Activated CD8-positive, alpha-beta T cell treated with anti-CD3 and anti-CD28 coated beads for 36 hours (primary cell): ENCODE measurements around the gene DTX3. TPM values are rescaled to one million over a fixed set of nuclear protein-coding genes. Genes with fewer than 3 reads are reported as not detected.
A peak's percentile ranks its signal among the peaks of the same experiment; 100 is the strongest.

ENCODE experiments used
- ATAC-seq: fragments of 200-7000 bp; cut with Tn5 transposase; one replicate; pipeline ENCODE4 v1.10.0; 2021; ENCODE audit warnings: mild to moderate bottlenecking, moderate library complexity
- CTCF ChIA-PET: fragments of 350-600 bp; sonication (Branson Sonifier 250); formaldehyde crosslinking; loops from one replicate; lab custom pipeline; 2021; ENCODE audit warnings: antibody characterized with exemption; lab: Charles Lee
- POLR2A ChIA-PET: fragments of 350-600 bp; sonication (Branson Sonifier 250); formaldehyde crosslinking; loops from one replicate; lab custom pipeline; 2021; ENCODE audit warnings: antibody characterized with exemption; lab: Charles Lee
- DNase-seq: peaks from one replicate; pipeline ENCODE4 v3.0.0-alpha.2; 2020
- H3K27ac Mint-ChIP-seq: one replicate; pipeline ENCODE4 v1.8.0; 2021; ENCODE audit warnings: mild to moderate bottlenecking, mixed read lengths
- H3K27me3 Mint-ChIP-seq: one replicate; pipeline ENCODE4 v1.8.0; 2021; ENCODE audit warnings: mixed read lengths
- H3K36me3 Mint-ChIP-seq: one replicate; pipeline ENCODE4 v1.8.0; 2021; ENCODE audit warnings: low read depth, mixed read lengths
- H3K4me1 Mint-ChIP-seq: one replicate; pipeline ENCODE4 v1.8.0; 2021; ENCODE audit warnings: low read depth, mixed read lengths
- H3K4me3 Mint-ChIP-seq: one replicate; pipeline ENCODE4 v1.8.0; 2021; ENCODE audit warnings: mild to moderate bottlenecking, moderate library complexity, mixed read lengths
- H3K9me3 Mint-ChIP-seq: one replicate; pipeline ENCODE4 v1.8.0; 2021; ENCODE audit warnings: mixed read lengths
- CTCF ChIP-seq: fragments of 200-600 bp; IDR thresholded peaks from one replicate; pipeline ENCODE4 v1.8.0; 2022; ENCODE audit warnings: antibody characterized with exemption, mild to moderate bottlenecking
- intact Hi-C: fragments of 100-400 bp; cut with micrococcal nuclease; formaldehyde crosslinking; loops from one replicate; pipeline ENCODE4 v1.10.0; 2022
- total RNA-seq, 2 experiments: library from RNA; stranded (reverse); gene quantifications; one replicate each; pipeline ENCODE4 v1.2.3, GENCODE V29; 2021

The DTX3 gene
- total RNA-seq, 2 experiments from 2014 or later, result 13.7 to 15.1 TPM

GRCh38 chr12:57604992-57605810 lies 577 bp downstream of the DTX3 start:
- no peak for TF ChIP-seq CTCF
- peaks cover 13% of the 10 kb centered on the region for H3K36me3 Mint-ChIP-seq
- H3K4me1 Mint-ChIP-seq, result peaks cover 25% of the 10 kb centered on the region
- H3K27ac Mint-ChIP-seq, result peak overlapping the region; percentile 80
- CTCF ChIA-PET, result interaction anchor here (1.1 to 2.2 kb wide), 6 partner anchors 12 to 146 kb away, joined by 3 to 12 read pairs (median 4); partner anchors contain the start of gene GLI1
- peak overlapping the region; percentile 74 for H3K4me3 Mint-ChIP-seq
- no peaks in the 10 kb centered on the region for H3K9me3 Mint-ChIP-seq
- POLR2A ChIA-PET, result interaction anchor here (1.3 to 4.4 kb wide), 3 partner anchors 10 to 22 kb away, joined by 4 to 27 read pairs (median 11); partner anchors contain the start of gene PIP4K2C
- ATAC-seq (peak; percentile 57), DNase-seq (peak; percentile 17)
- intact Hi-C loops, result no loop called here
- H3K27me3 Mint-ChIP-seq, result no peaks in the 10 kb centered on the region

DNA sequence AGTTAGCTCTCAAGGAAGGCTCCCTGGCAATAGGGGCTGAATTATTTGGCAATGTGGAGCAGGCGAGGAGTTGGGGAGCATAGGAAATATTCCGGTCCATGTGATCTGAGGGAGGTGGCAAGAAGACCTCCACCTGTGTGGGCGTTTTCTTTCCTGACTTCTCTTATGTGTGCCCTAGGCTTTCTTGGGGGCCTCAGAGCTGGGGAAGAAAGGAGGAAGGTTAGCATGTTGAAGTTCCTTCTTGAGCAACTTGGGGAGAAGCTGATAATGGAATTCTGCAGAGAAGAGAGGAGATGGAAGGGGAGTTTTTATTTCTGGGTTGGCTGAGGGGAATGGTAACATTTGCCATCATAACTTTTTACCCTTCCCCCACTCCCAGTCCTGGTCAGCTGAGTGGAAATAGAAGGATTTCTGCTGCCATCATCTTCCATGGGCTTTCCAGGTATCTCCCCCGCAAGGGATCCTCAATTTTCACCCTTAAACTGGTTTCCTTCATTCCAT lies 1.2 kb downstream of the DTX3 start:
- no peak overlapping the region for H3K27ac Mint-ChIP-seq
- DNase-seq (no peak), ATAC-seq (no peak)
- H3K4me3 Mint-ChIP-seq, result peak overlapping the region; percentile 74
- H3K4me1 Mint-ChIP-seq, result peaks cover 31% of the 10 kb centered on the region
- no peaks in the 10 kb centered on the region for H3K9me3 Mint-ChIP-seq
- intact Hi-C loops, result no loop called here
- peaks cover 11% of the 10 kb centered on the region for H3K36me3 Mint-ChIP-seq
- POLR2A ChIA-PET, result interaction anchor here (1.3 to 4.4 kb wide), 3 partner anchors 9 to 23 kb away, joined by 4 to 27 read pairs (median 11); partner anchors contain the start of gene PIP4K2C
- peaks cover 2% of the 10 kb centered on the region for H3K27me3 Mint-ChIP-seq
- TF ChIP-seq CTCF, result no peak
- CTCF ChIA-PET, result interaction anchor here (1.1 to 2.2 kb wide), 6 partner anchors 13 to 147 kb away, joined by 3 to 12 read pairs (median 4); partner anchors contain the start of gene GLI1

DNA sequence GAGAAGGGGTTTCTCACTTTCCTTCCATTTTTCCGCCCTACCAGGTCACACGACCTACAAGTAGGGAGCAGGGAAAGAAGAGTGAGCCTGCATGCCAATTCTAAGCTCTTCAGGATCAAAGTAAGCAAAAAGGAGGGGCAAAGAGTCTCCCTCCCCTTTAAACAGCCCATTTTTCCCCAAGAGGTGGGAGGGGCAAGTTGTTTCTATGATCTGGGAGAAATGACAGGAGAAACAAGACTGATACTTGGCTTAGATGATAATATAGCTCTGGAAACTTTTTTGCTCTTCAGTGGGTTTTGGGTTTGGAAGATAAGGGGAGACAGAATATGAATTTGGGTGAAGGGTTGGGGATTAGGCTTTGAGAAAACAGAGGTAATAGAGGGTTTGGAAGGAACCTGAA lies 1.8 kb downstream of the DTX3 start:
- Mint-ChIP-seq H3K4me3 (no peak overlapping the region), H3K27me3 (peaks cover 2% of the 10 kb centered on the region), H3K9me3 (no peaks in the 10 kb centered on the region), H3K27ac (no peak overlapping the region), H3K4me1 (peaks cover 32% of the 10 kb centered on the region), H3K36me3 (peaks cover 9% of the 10 kb centered on the region)
- POLR2A ChIA-PET, result interaction anchor here (2.1 to 4.4 kb wide), 2 partner anchors 9 to 15 kb away, joined by 11 to 27 read pairs; partner anchors contain the start of gene PIP4K2C
- no peak for TF ChIP-seq CTCF
- CTCF ChIA-PET, result interaction anchor here (1.5 to 2.2 kb wide), 4 partner anchors 13 to 147 kb away, joined by 3 to 12 read pairs (median 8); partner anchors contain the start of gene GLI1
- intact Hi-C loops, result no loop called here
- no peak for DNase-seq
- ATAC-seq, result no peak

DNA sequence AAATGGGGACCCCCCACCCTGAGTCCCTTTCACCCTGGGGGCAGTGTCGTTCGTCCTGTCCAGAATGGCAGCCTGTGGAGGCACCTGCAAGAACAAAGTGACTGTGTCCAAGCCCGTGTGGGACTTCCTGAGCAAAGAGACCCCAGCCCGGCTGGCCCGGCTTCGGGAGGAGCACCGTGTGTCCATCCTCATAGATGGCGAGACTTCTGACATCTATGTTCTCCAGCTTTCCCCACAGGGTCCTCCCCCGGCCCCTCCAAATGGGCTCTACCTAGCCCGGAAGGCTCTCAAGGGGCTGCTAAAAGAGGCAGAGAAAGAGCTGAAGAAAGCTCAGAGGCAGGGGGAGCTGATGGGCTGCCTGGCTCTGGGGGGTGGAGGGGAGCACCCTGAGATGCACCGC lies 2.2 kb downstream of the DTX3 start:
- DNase-seq (no peak), ATAC-seq (no peak)
- intact Hi-C loops, result no loop called here
- no peaks in the 10 kb centered on the region for H3K9me3 Mint-ChIP-seq
- H3K4me3 Mint-ChIP-seq, result no peak overlapping the region
- H3K36me3 Mint-ChIP-seq, result peaks cover 5% of the 10 kb centered on the region
- H3K4me1 Mint-ChIP-seq, result peaks cover 32% of the 10 kb centered on the region
- H3K27me3 Mint-ChIP-seq, result peaks cover 2% of the 10 kb centered on the region
- CTCF ChIA-PET, result interaction anchor here (1.1 to 2.2 kb wide), 6 partner anchors 13 to 148 kb away, joined by 3 to 12 read pairs (median 4); partner anchors contain the start of gene GLI1
- POLR2A ChIA-PET, result interaction anchor here (1.5 to 4.4 kb wide), 3 partner anchors 8 to 15 kb away, joined by 4 to 27 read pairs (median 11); partner anchors contain the start of gene PIP4K2C
- no peak overlapping the region for H3K27ac Mint-ChIP-seq
- no peak for TF ChIP-seq CTCF
